Measurements from ENCODE around the gene AACS. TPM values are rescaled to one million over a fixed set of nuclear protein-coding genes. Genes with fewer than 3 reads are reported as not detected.
A peak's percentile ranks its signal among the peaks of the same experiment; 100 is the strongest.

The AACS gene
- total and polyA plus RNA-seq, 2 of the 13 experiments (the other 11 are each of a cell fraction or from before 2014, with no cell fraction given) = 23.3 to 28.8 TPM

- TF ChIP-seq ZNF362 (CRISPR knock-in tag; IDR thresholded peaks at IDR 0.05; ENCODE audit: borderline replicate concordance) (no peak), ZNF703 (CRISPR knock-in tag; IDR thresholded peaks at IDR 0.05; ENCODE audit: borderline replicate concordance) (no peak), PAF1 (CRISPR knock-in tag; IDR thresholded peaks at IDR 0.05) (no peak), MNT (IDR thresholded peaks at IDR 0.05) (no peak), ZIK1 (CRISPR knock-in tag; IDR thresholded peaks at IDR 0.05; ENCODE audit: borderline replicate concordance, low read depth) (no peak), ZSCAN31 (CRISPR knock-in tag; IDR thresholded peaks at IDR 0.05; ENCODE audit: low read depth) (no peak), IRF1 (CRISPR knock-in tag; IDR thresholded peaks at IDR 0.05; ENCODE audit: low read depth) (no peak), ZNF777 (CRISPR knock-in tag; IDR thresholded peaks at IDR 0.05) (peak; percentile 57; the same call in 1 of the 2 replicates), E2F5 (CRISPR knock-in tag; conservative IDR thresholded peaks at IDR 0.05) (no peak), SOX5 (CRISPR knock-in tag; IDR thresholded peaks at IDR 0.05; ENCODE audit: borderline replicate concordance) (no peak; the same call in none of the 2 replicates), SP1 (IDR thresholded peaks at IDR 0.05) (no peak), SP1 (CRISPR knock-in tag; IDR thresholded peaks at IDR 0.05) (no peak), ZNF775 (CRISPR knock-in tag; IDR thresholded peaks at IDR 0.05; ENCODE audit: borderline replicate concordance) (no peak), HBP1 (CRISPR knock-in tag; IDR thresholded peaks at IDR 0.05; ENCODE audit: low read depth) (no peak; the same call in 1 of the 2 replicates), ZNF512 (CRISPR knock-in tag; IDR thresholded peaks at IDR 0.05) (no peak), HOXA7 (CRISPR knock-in tag; IDR thresholded peaks at IDR 0.05) (no peak), TMF1 (CRISPR knock-in tag; IDR thresholded peaks at IDR 0.05; ENCODE audit: low read depth) (0 out of 2 replicates have a peak, but pooled peaks have one; percentile 65), ZBTB37 (CRISPR knock-in tag; IDR thresholded peaks at IDR 0.05) (no peak; the same call in 1 of the 2 replicates), HOXA9 (CRISPR knock-in tag; IDR thresholded peaks at IDR 0.05; ENCODE audit: borderline replicate concordance) (no peak), ZBTB1 (CRISPR knock-in tag; IDR thresholded peaks at IDR 0.05; ENCODE audit: borderline replicate concordance) (no peak)
Measured at GRCh38 chr12:125092872-125093680, 27.8 kb downstream of the AACS start (continued).
